Stomach (tissue), 4 donors: ENCODE results near the gene METTL17.

Experiments used
- CTCF ChIP-seq, 7 experiments: fragments of 450-650 bp in 4 of 7; fragments of 200-600 bp in 3 of 7; sonication (generic) in 3 of 7; IDR thresholded peaks; one replicate each; pipeline ENCODE4 v1.5.1; 2016 to 2019; ENCODE audit warnings: antibody characterized with exemption in 7 of 7, control low read depth in 2 of 7, mild to moderate bottlenecking in 1 of 7
- EP300 ChIP-seq: sonication (generic); formaldehyde crosslinking; IDR thresholded peaks from one replicate; pipeline ENCODE4 v1.6.1; 2017; ENCODE audit warnings: antibody characterized with exemption
- POLR2A ChIP-seq, 4 donors: fragments of 450-650 bp; IDR thresholded peaks; one replicate each; pipeline ENCODE4 v1.6.1; 2016; ENCODE audit warnings: antibody characterized with exemption in 4 of 4, control low read depth in 2 of 4, mild to moderate bottlenecking in 1 of 4, moderate library complexity in 1 of 4

- TF ChIP-seq EP300 (no peak), CTCF (IDR thresholded peaks at IDR 0.05) (no peak), POLR2A (IDR thresholded peaks at IDR 0.05) (no peak)
These were observed 37.2 kb downstream of the METTL17 start for GRCh38 chr14:21026988-21027315.
